ENCODE data around the gene SLC35E1. TPM values are rescaled to one million over a fixed set of nuclear protein-coding genes. Genes with fewer than 3 reads are reported as not detected.
A peak's percentile ranks its signal among the peaks of the same experiment; 100 is the strongest.
"Not testable (repeated sequence)": the region's sequence is repeated elsewhere in the genome, so short reads cannot be mapped to it uniquely, and the experiment has no call there.

The SLC35E1 gene
- total and polyA plus RNA-seq, 2 of the 13 experiments (the other 11 are each of a cell fraction or from before 2014, with no cell fraction given): 21.2 to 46.5 TPM

- DNase-seq (ENCODE audit: low spot score); CTCF ChIA-PET (ENCODE audit: low intra/inter-chr PET ratio, low total read pairs): not testable (repeated sequence)
- H3K9ac ChIP-seq (ENCODE audit: insufficient read depth, low read depth, low read length): peak overlapping the region; percentile 96
Measured at GRCh38 chr19:16543734-16544133, 28.5 kb downstream of the SLC35E1 start.

GRCh38 chr19:16542910-16543472, 29.2 kb downstream of the SLC35E1 start:
- Histone ChIP-seq H3K4me3 (replicated peaks in 1 of 3; ENCODE audit: insufficient read depth in 1 of 3, low read depth in 2 of 3, low read length in 3 of 3) (peak overlapping the region; percentile 86 to 99 (median 96)), H3K36me3 (replicated peaks in 1 of 2; ENCODE audit: control insufficient read depth in 1 of 2, insufficient read depth in 2 of 2, low read length in 2 of 2) (peaks cover 3 to 13% of the 10 kb centered on the region in 2 experiments; a peak in 4 of 5 replicates), H3K9ac (ENCODE audit: insufficient read depth, low read depth, low read length) (peak overlapping the region; percentile 96), H2AFZ (ENCODE audit: low read length) (no peak overlapping the region), H3K27ac (ENCODE audit: extremely low read length, insufficient read depth, low read length) (peak overlapping the region; percentile 87), H3K4me1 (ENCODE audit: insufficient read depth, low read length) (peaks cover 32% of the 10 kb centered on the region), H4K20me1 (ENCODE audit: insufficient read depth, low read length) (peaks cover 17% of the 10 kb centered on the region), H3K4me2 (ENCODE audit: low read depth, low read length) (peak overlapping the region; percentile 89), H3K9me3 (ENCODE audit: low read length) (no peaks in the 10 kb centered on the region), H3K27me3 (ENCODE audit: control insufficient read depth in 1 of 2, insufficient read depth in 2 of 2, low read length in 2 of 2) (no peaks in the 10 kb centered on the region; a peak in 1 of 5 replicates), H3K79me2 (ENCODE audit: insufficient read depth, low read length) (peaks cover 50% of the 10 kb centered on the region)
- ChIA-PET POLR2A (interaction anchor here (0.9 to 1.5 kb wide), 4 partner anchors 30 to 56 kb away, joined by 3 to 10 read pairs (median 4); partner anchors contain the start of genes C19orf44, CALR3 and SLC35E1), CTCF (ENCODE audit: low intra/inter-chr PET ratio, low total read pairs) (no interaction called here)
- 2% methylated on average over 13 of the region's 15 CpGs for WGBS (ENCODE audit: low lambda C conversion rate)
- BruUV-seq (replicated peaks): TSS peak; percentile 88
- in situ Hi-C loops (cut with HindIII; ENCODE audit: extremely low pct_ligation_motif_present, low pct_unique_long_range_greater_than_20kb): no loop called here
- no peak for DNase-seq (ENCODE audit: low spot score)
- FAIRE-seq: no peak
- intact Hi-C loops (cut with micrococcal nuclease; ENCODE audit: unreplicated experiment): no loop called here
- ATAC-seq: no peak
- TF ChIP-seq ZBTB7A (CRISPR knock-in tag; IDR thresholded peaks at IDR 0.05): no peak
- TF ChIP-seq ZNF280B (CRISPR knock-in tag; IDR thresholded peaks at IDR 0.05; ENCODE audit: borderline replicate concordance): 0 out of 2 replicates have a peak, but pooled peaks have one; percentile 3
- 0 out of 2 replicates have a peak, but pooled peaks have one; percentile 4 for TF ChIP-seq ZNF280D (CRISPR knock-in tag; IDR thresholded peaks at IDR 0.05)
- TF ChIP-seq ZNF24 (IDR thresholded peaks at IDR 0.05): no peak
- TF ChIP-seq, protein P1, sequence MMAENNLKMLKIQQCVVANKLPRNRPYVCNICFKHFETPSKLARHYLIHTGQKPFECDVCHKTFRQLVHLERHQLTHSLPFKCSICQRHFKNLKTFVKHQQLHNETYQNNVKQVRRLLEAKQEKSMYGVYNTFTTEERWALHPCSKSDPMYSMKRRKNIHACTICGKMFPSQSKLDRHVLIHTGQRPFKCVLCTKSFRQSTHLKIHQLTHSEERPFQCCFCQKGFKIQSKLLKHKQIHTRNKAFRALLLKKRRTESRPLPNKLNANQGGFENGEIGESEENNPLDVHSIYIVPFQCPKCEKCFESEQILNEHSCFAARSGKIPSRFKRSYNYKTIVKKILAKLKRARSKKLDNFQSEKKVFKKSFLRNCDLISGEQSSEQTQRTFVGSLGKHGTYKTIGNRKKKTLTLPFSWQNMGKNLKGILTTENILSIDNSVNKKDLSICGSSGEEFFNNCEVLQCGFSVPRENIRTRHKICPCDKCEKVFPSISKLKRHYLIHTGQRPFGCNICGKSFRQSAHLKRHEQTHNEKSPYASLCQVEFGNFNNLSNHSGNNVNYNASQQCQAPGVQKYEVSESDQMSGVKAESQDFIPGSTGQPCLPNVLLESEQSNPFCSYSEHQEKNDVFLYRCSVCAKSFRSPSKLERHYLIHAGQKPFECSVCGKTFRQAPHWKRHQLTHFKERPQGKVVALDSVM (CRISPR knock-in tag; IDR thresholded peaks at IDR 0.05): peak; percentile 67; the same call in 1 of the 2 replicates
- TF ChIP-seq RBM39 (IDR thresholded peaks at IDR 0.05; ENCODE audit: low read depth, low read length, poor library complexity, severe bottlenecking): no peak
- TF ChIP-seq YY1 (IDR thresholded peaks at IDR 0.05; ENCODE audit: insufficient read depth, insufficient replicate concordance, low read depth, low read length): no peak
- no peak for TF ChIP-seq SP4 (CRISPR knock-in tag; IDR thresholded peaks at IDR 0.05)

More at GRCh38 chr19:16543734-16544133, 28.5 kb downstream of the SLC35E1 start:
- H4K20me1 ChIP-seq (ENCODE audit: insufficient read depth, low read length): peaks cover 15% of the 10 kb centered on the region
- H3K36me3 ChIP-seq (replicated peaks in 1 of 2; ENCODE audit: control insufficient read depth in 1 of 2, insufficient read depth in 2 of 2, low read length in 2 of 2); H3K27me3 ChIP-seq (ENCODE audit: control insufficient read depth in 1 of 2, insufficient read depth in 2 of 2, low read length in 2 of 2); BruUV-seq (replicated peaks); in situ Hi-C loops (cut with HindIII; ENCODE audit: extremely low pct_ligation_motif_present, low pct_unique_long_range_greater_than_20kb); FAIRE-seq; ATAC-seq; H3K9me3 ChIP-seq (ENCODE audit: low read length); H2AFZ ChIP-seq (ENCODE audit: low read length); H3K27ac ChIP-seq (ENCODE audit: extremely low read length, insufficient read depth, low read length); intact Hi-C loops (cut with micrococcal nuclease; ENCODE audit: unreplicated experiment): not testable (repeated sequence)
- peak overlapping the region; percentile 89 for H3K4me2 ChIP-seq (ENCODE audit: low read depth, low read length)
- TF ChIP-seq ZNF460 (CRISPR knock-in tag; IDR thresholded peaks at IDR 0.05; ENCODE audit: borderline replicate concordance): peak; percentile 63
- H3K4me1 ChIP-seq (ENCODE audit: insufficient read depth, low read length): peaks cover 32% of the 10 kb centered on the region
- H3K4me3 ChIP-seq (replicated peaks in 1 of 3; ENCODE audit: insufficient read depth in 1 of 3, low read depth in 2 of 3, low read length in 3 of 3): peak overlapping the region in 2 of 3 experiments; percentile 86 to 96; a peak in 3 of 6 replicates
- peaks cover 43% of the 10 kb centered on the region for H3K79me2 ChIP-seq (ENCODE audit: insufficient read depth, low read length)
- POLR2A ChIA-PET: interaction anchor here (1.5 kb wide), 1 partner anchor 47 kb away, joined by 10 read pairs; the partner anchor contains the start of genes C19orf44 and CALR3
- 74% methylated on average over 6 of the region's 6 CpGs for whole genome bisulfite sequencing (ENCODE audit: low lambda C conversion rate)

All from HepG2 (cell line).